HG03097 (cell line): ENCODE measurements around the gene IGF1.

Source experiments
- ATAC-seq: cut with Tn5 transposase; IDR thresholded peaks from one replicate; pipeline ENCODE4 v1.9.1; 2021; ENCODE audit not compliant: unreplicated experiment, low FRiP score

The IGF1 gene

GRCh38 chr12:102433304-102433703 is 47.1 kb downstream of the IGF1 start:
- ATAC-seq: no peak

DNA sequence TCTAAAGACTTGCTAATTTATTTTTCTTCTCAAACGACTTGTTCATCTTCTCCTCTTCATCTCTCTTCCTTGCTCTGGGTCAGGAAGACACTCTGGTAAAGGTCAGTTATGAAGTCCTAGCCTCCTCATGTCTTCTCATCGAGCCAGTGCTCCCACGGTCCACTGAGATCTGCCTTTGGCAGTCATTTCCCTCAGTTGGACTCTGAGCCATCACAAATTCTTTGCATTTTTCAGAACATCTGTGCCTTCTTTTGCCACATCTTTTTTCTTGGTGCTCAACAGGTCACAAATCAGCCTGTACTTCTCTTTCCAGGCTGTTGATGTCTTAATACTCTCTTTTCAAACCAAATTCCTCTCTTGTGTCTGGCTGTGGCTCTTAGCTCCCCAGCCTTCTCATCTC is 49.7 kb downstream of the IGF1 start:
- no peak for ATAC-seq

- ATAC-seq: no peak
These were observed 50.9 kb downstream of the IGF1 start for GRCh38 chr12:102429211-102430154.

- ATAC-seq: no peak
These were observed 52.8 kb downstream of the IGF1 start for GRCh38 chr12:102427543-102427941.

- ATAC-seq: no peak
These were observed 53.5 kb downstream of the IGF1 start for GRCh38 chr12:102426599-102427542.

DNA sequence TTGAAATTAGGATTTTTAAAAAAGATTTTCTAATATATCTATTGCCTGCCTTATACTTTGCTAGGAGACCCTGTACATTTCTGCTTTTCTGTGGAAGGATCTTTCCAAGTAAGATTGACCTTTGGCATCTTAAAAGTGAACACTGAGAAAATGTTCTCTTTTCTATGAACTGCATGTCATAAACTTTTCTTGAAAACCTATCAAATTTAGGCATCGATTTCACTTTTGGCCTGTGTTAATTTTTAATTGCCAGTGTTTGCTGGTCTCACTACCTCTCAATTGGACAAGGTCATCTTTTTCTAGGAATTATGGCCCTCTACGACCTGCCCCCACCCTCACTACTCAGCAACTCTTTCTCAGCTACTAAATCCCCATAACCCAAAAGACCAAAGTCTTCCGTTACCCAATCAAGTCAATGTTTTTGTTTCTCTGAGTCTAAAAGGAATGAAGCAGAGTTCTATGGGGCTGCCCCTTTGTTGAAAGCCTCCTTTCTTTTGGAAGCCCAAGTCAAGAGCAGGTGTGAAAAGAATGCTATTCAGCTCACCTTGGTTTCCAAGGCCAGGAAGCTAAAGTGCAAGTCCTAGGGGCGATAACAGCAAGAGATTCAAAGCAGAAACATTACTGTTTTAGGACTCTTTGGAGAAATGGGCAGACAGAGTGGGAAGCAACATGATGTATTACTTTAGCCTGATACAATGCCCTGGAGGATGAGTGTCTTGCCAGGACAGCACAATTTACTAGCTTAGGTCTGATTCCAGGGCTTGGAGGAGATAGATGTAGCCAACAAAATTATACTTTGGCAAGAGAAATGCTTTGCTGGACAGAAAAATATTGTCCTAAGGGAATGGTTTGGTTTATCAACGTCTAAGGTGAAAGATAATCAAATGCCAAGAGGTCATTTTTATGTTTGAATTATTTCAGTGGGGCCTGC is 55.0 kb downstream of the IGF1 start:
- ATAC-seq: no peak

DNA sequence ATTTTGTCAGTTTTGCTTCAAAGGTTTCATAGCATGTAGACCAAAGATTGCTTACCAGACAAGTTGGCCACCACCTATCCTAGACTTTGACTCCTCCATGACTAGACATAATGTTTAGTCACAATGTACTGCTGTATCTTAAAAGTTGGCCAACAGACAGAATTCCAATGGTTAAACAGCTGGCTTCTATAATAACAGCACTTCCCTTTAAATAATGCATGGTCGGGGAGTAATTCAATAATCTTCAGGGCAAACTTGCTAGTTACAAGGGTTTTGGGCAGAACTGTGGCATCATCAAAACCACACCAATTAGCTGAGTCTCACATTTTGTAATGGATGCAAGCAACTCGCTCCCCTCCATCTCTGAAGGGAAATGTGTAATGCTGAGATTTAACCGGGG is 56.9 kb downstream of the IGF1 start:
- no peak for ATAC-seq

GRCh38 chr12:102421802-102422583 is 58.4 kb downstream of the IGF1 start:
- no peak for ATAC-seq

- ATAC-seq: no peak
These were observed 61.1 kb downstream of the IGF1 start for GRCh38 chr12:102419094-102419764.

DNA sequence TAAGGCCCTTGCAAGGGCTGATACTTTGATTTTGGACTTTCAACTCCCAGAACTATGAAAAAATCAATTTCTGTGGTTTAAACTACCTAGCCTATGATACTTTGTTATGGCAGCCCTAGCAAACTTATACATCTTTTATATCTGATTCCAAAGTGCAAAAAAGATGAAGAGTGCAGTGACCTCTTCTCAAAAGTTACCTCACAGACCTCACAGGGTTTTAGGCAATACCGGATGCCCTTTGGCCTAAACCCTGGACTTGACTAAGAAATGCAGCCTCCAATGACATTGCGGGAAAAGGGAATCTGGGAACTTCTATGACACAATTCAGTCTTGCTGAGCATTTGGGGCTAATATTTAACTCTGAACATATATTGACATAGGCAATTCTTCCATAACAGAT is 63.3 kb downstream of the IGF1 start:
- no peak for ATAC-seq

DNA sequence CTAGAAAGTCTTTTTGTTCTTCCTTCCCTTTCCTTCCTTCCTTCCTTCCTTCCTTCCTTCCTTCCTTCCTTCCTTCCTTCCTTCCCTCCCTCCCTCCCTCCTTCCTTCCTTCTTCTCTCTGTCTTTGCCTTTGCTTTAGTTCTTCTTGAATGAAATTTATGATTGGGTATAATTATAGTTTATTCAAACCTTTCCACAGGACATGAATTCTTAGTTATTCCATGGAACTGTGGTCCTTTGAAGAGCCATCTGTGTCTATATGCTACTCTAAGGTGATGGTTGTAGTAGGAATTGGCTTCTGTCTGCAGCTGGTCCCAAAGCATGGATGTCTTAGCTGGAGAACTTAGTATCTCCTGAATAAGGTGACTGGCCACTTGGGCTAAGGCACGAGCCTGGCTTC is 64.8 kb downstream of the IGF1 start:
- ATAC-seq: no peak

DNA sequence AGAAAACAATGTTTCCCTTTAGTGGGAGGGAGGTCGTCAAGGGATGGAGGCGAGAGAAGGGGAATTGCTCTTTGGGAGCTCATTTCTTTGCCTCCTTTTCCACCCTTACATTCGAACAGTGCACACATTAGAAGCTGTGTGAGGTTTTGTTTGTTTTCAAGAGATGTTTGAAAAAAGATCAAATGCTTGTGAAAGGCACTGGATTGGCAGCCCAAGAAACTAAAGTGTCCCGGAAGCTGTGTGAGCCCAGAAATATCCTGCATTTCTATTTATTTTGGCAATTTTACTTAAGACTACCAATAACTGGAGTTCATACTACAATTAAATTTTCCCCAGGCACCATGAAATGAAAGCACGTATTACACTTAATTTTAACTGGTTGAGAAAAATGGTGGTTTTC is 67.0 kb downstream of the IGF1 start:
- no peak for ATAC-seq

DNA sequence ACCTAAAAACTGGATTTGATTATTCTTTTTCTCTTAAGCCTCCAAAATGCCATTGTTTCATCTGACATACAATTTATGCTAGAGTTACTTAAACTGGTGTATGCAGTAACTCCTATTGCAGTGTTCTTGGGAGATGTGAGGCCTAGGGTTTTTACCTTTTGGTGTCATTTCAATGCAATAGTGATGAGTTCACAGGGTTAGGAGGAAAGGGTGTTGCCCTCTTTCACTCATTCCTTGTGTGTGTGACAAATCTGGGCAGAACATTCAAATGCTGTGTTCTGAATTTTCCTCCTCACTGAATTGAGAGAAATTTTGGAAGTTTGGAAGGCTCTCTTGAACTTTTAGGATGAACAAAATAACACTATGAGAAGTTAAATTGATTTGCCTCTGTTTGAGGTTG is 69.9 kb downstream of the IGF1 start:
- ATAC-seq: no peak

DNA sequence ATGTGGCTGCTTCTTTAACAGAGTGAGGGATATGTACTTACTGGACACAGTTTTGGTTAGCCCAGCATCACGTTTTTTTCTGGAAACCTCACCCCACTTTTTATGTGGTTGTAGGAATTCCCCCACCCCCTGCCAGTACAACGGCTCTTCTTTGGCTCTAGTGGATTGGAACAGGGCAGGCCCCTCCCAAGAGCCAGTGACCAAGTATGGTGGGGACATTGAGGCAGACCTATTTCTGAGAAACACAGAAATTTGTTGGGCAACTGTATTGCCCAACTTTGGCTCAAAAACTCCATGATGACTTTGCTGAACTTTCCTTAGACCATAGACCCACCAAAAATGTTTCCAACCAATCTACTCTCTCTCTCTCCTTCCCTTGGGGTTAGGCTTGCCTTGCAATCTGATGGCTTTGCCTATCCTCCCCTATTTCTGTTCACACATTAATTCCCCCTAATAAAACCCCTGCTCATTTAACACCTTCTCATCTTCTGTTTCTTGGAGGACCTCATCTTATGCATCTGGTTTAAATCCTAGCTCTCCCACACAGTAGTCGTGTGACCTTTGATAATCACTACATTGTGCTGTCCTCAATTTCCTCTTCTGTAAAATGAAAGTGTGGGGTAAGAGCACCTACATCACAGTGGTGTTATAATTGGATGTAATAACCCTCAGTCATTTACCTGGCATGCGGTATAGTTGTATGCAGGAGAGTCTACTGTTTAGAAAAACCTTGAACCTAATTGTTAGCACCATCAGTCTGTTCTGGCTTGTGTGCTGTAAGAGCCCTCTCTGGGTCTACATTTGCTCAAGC is 71.7 kb downstream of the IGF1 start:
- ATAC-seq: no peak

- ATAC-seq: no peak
These were observed 72.4 kb downstream of the IGF1 start for GRCh38 chr12:102407776-102408486.

GRCh38 chr12:102406033-102406584 is 74.3 kb downstream of the IGF1 start:
- ATAC-seq: no peak

DNA sequence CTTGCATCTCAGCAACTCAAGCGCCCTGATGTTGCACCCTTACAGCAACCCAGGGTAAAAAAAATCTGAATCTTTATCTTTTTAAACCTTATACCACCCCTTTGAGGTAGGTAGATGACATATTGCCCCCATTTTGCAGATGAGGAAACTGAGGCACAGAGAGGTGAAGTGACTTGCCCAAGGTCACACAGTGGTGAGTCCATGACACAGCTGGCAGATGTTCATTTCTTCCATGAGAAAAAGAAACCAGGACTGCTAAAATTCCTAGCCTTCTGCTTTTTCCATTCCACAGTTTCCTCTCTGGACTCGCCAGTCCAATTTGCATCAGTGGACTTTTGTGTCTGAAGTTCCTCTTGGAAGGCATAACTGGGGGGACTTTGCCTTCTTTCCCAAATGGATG is 79.3 kb downstream of the IGF1 start:
- ATAC-seq: no peak
